DOHH2 (cell line): ENCODE data around the gene PDZRN3.

Source experiments
- EZH2phosphoT487 ChIP-seq: fragments of 200-600 bp; sonication (generic); IDR thresholded peaks from 2 replicates; pipeline ENCODE4 v1.6.1; 2017; ENCODE audit warnings: borderline replicate concordance, mild to moderate bottlenecking, antibody characterized with exemption, low read length, moderate library complexity, mixed read lengths
- TF ChIP-seq, protein P1 (sequence below): fragments of 200-600 bp; sonication (generic); IDR thresholded peaks from one replicate; pipeline ENCODE4 v1.5.1; 2014; ENCODE audit warnings: antibody characterized with exemption, mild to moderate bottlenecking, low read depth, low read length; ENCODE audit not compliant: poor library complexity, severe bottlenecking

DNA sequence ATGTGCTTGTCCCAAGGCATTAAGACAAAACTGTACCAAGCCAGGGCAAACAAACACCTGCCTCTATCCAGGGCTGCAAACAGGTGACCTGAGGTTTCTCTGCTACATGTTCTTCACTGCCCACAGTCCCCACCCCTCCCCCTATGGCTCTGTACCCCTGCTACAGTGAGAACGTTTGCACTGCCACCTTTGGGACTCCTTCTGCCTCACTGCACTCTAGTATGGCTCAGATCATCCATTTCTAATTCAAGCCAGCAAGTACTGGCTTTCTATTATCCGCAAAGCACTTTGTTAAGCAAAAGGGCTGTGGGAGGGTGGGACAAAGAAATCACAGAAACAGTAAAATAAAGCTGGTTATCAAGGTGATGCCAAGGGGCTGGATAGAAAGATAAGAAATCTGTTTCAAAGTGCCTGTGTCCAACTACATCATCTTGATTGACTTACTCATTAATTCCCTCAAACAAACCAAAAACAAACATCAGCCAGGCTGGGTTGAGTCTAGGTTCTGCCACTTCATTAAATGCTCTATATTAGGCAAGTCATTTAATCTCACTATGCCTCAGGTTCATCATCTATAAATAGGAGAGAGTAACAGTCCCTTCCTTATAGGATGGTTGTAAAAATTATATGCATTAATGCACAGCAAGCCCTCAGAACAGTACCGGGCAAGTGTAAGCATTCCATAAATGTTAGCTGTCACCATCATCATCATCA lies 95.3 kb downstream of the PDZRN3 start:
- TF ChIP-seq, protein P1, sequence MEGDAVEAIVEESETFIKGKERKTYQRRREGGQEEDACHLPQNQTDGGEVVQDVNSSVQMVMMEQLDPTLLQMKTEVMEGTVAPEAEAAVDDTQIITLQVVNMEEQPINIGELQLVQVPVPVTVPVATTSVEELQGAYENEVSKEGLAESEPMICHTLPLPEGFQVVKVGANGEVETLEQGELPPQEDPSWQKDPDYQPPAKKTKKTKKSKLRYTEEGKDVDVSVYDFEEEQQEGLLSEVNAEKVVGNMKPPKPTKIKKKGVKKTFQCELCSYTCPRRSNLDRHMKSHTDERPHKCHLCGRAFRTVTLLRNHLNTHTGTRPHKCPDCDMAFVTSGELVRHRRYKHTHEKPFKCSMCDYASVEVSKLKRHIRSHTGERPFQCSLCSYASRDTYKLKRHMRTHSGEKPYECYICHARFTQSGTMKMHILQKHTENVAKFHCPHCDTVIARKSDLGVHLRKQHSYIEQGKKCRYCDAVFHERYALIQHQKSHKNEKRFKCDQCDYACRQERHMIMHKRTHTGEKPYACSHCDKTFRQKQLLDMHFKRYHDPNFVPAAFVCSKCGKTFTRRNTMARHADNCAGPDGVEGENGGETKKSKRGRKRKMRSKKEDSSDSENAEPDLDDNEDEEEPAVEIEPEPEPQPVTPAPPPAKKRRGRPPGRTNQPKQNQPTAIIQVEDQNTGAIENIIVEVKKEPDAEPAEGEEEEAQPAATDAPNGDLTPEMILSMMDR = no peak
- TF ChIP-seq EZH2phosphoT487 = no peak
